ENCODE results near the gene HEATR5A. TPM values are rescaled to one million over a fixed set of nuclear protein-coding genes. Genes with fewer than 3 reads are reported as not detected.

HEATR5A gene
- polyA plus RNA-seq, 1 of the 3 experiments (the other 2 are of a cell fraction): 7.1 TPM

- Histone ChIP-seq H3K4me2 (peak overlapping the region; percentile 27; the same call in 1 of the 2 replicates), H2AFZ (ENCODE audit: low read depth) (no peak overlapping the region), H3K9me3 (no peaks in the 10 kb centered on the region), H4K20me1 (ENCODE audit: insufficient read depth) (no peaks in the 10 kb centered on the region), H3K36me3 (replicated peaks in 1 of 2; ENCODE audit: control insufficient read depth in 1 of 2, insufficient read depth in 2 of 2, low read length in 1 of 2) (peaks cover 2 to 18% of the 10 kb centered on the region in 2 experiments), H3F3A (replicated peaks; ENCODE audit: insufficient read depth) (peaks cover 7% of the 10 kb centered on the region), H3K27me3 (ENCODE audit: insufficient read depth) (no peaks in the 10 kb centered on the region), H3K27ac (ENCODE audit: low read depth in 2 of 2, low read length in 1 of 2) (peak overlapping the region in 1 of 2 experiments; percentile 39; a peak in 2 of 4 replicates), H3K4me1 (ENCODE audit: control insufficient read depth in 1 of 2, insufficient read depth in 2 of 2, low read depth in 1 of 2, low read length in 1 of 2) (peaks cover 0 to 11% of the 10 kb centered on the region in 2 experiments; a peak in 2 of 4 replicates), H3K79me2 (ENCODE audit: insufficient read depth) (no peaks in the 10 kb centered on the region), H3K9ac (no peak overlapping the region), H3K9me2 (no peaks in the 10 kb centered on the region), H3K4me3 (ENCODE audit: low read depth in 2 of 2, low read length in 1 of 2) (no peak overlapping the region)
- ChIA-PET POLR2A (no interaction called here), CTCF (no interaction called here)
- 65% methylated on average over 7 of the region's 7 CpGs for WGBS (ENCODE audit: low lambda C conversion rate)
- TF ChIP-seq YY1 (IDR thresholded peaks at IDR 0.05; ENCODE audit: low read depth) (no peak), MXI1 (IDR thresholded peaks at IDR 0.05; ENCODE audit: low read depth, low read length) (no peak), POLR2AphosphoS5 (IDR thresholded peaks at IDR 0.05; ENCODE audit: low read depth, low read length) (no peak), CHD2 (IDR thresholded peaks at IDR 0.05; ENCODE audit: low read length, partially characterized antibody) (no peak), TAF1 (IDR thresholded peaks at IDR 0.05; ENCODE audit: borderline replicate concordance, low read depth, low read length) (no peak), FOXJ3 (CRISPR knock-in tag; IDR thresholded peaks at IDR 0.05) (no peak), SMC3 (IDR thresholded peaks at IDR 0.05; ENCODE audit: low read depth, low read length) (no peak), RCOR1 (IDR thresholded peaks at IDR 0.05; ENCODE audit: low read length) (no peak), ELF1 (IDR thresholded peaks at IDR 0.05) (no peak), RXRA (IDR thresholded peaks at IDR 0.05; ENCODE audit: borderline replicate concordance, low read depth) (no peak), MAX (IDR thresholded peaks at IDR 0.05; ENCODE audit: low read depth) (no peak), TCF12 (IDR thresholded peaks at IDR 0.05) (no peak), PBX3 (IDR thresholded peaks at IDR 0.05) (no peak; the same call in 1 of the 2 replicates)
- TF ChIP-seq, protein P1, sequence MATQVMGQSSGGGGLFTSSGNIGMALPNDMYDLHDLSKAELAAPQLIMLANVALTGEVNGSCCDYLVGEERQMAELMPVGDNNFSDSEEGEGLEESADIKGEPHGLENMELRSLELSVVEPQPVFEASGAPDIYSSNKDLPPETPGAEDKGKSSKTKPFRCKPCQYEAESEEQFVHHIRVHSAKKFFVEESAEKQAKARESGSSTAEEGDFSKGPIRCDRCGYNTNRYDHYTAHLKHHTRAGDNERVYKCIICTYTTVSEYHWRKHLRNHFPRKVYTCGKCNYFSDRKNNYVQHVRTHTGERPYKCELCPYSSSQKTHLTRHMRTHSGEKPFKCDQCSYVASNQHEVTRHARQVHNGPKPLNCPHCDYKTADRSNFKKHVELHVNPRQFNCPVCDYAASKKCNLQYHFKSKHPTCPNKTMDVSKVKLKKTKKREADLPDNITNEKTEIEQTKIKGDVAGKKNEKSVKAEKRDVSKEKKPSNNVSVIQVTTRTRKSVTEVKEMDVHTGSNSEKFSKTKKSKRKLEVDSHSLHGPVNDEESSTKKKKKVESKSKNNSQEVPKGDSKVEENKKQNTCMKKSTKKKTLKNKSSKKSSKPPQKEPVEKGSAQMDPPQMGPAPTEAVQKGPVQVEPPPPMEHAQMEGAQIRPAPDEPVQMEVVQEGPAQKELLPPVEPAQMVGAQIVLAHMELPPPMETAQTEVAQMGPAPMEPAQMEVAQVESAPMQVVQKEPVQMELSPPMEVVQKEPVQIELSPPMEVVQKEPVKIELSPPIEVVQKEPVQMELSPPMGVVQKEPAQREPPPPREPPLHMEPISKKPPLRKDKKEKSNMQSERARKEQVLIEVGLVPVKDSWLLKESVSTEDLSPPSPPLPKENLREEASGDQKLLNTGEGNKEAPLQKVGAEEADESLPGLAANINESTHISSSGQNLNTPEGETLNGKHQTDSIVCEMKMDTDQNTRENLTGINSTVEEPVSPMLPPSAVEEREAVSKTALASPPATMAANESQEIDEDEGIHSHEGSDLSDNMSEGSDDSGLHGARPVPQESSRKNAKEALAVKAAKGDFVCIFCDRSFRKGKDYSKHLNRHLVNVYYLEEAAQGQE (IDR thresholded peaks at IDR 0.05; ENCODE audit: low read depth, low read length): no peak
- TF ChIP-seq, protein P2, sequence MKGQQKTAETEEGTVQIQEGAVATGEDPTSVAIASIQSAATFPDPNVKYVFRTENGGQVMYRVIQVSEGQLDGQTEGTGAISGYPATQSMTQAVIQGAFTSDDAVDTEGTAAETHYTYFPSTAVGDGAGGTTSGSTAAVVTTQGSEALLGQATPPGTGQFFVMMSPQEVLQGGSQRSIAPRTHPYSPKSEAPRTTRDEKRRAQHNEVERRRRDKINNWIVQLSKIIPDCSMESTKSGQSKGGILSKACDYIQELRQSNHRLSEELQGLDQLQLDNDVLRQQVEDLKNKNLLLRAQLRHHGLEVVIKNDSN (IDR thresholded peaks at IDR 0.05; ENCODE audit: borderline replicate concordance, low read depth): no peak
- DNase-seq: no peak
These were observed 125.5 kb downstream of the HEATR5A start for GRCh38 chr14:31294746-31295405.
